Eye (tissue), 1 donor: ENCODE data around the gene RNF31.
"Not testable (repeated sequence)": the region's sequence is repeated elsewhere in the genome, so short reads cannot be mapped to it uniquely, and the experiment has no call there.

Experiments used
- DNase-seq: peaks from one replicate; pipeline ENCODE4 v3.0.0-alpha.2; 2015

RNF31 gene

GRCh38 chr14:24146978-24147760 is at the start of gene RNF31:
TSS of gene RNF31 (plus strand) at chr14:24147498. CDS start at chr14:24147699, 201 bp downstream.
- peak; percentile 99 for DNase-seq

GRCh38 chr14:24098229-24098926 is 48.9 kb upstream of the RNF31 start:
- no peak for DNase-seq

- DNase-seq: no peak
Observed at GRCh38 chr14:24098927-24099813, 48.1 kb upstream of the RNF31 start.

- DNase-seq: no peak
Observed at GRCh38 chr14:24100197-24100981, 46.9 kb upstream of the RNF31 start.

- no peak for DNase-seq
Observed at GRCh38 chr14:24100982-24101494, 46.3 kb upstream of the RNF31 start.

DNA sequence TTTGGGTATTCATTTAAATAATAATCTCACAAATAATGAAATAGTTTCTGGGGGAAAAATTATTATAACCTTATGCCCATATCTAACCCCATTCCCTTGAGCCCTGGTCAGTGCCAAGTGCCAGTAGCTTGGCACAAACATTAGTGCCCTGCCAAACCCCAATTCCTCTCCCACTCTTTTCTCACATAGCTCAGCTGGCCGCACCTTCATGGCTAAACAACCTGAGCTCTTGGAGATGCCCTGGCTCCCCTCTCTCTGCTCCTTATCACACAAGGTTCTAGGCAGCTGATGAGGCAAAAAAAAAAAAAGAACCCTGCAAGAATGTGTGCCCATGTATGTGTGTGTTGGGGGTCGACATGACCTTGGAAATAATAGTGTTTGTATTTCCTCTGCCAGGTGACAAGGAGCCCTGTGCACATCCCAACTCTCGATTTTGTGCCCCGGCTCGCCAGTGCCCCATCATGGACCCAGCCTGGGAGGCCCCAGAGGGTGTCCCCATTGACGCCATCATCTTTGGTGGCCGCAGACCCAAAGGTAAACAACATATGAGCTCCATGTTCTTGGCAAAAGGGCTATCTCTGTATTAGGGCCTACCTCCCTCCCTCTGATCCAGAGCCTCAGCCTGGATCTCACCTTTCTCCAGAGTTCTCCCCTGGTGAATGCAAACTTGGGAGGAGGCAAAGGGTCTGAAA is 44.8 kb upstream of the RNF31 start:
- no peak for DNase-seq

- no peak for DNase-seq
Observed at GRCh38 chr14:24103451-24103850, 43.8 kb upstream of the RNF31 start.

GRCh38 chr14:24105609-24106239 is 41.6 kb upstream of the RNF31 start:
- DNase-seq: not testable (repeated sequence)

GRCh38 chr14:24106672-24107271 is 40.5 kb upstream of the RNF31 start:
- no peak for DNase-seq

- DNase-seq: no peak
Observed at GRCh38 chr14:24108336-24108874, 38.9 kb upstream of the RNF31 start.

GRCh38 chr14:24110060-24110459 is 37.2 kb upstream of the RNF31 start:
- DNase-seq: no peak

DNA sequence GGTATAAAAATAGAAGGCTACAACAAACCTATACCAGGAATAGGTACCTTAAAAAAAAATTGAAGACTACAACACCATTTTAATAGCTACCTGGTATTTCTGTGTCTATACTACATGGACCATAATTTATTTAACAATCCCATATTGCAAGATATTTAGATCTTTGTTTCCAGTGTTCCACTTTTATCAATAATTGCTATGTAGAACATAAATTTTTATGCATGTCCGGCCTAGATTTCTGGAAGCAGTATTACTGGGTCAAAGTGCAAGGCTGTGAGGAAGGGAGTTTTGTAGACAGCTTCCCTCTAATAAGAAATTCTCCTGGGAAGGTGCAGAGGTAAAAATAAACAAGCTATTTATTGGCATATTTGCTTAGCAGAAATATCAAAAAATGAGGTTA is 36.8 kb upstream of the RNF31 start:
- no peak for DNase-seq

DNA sequence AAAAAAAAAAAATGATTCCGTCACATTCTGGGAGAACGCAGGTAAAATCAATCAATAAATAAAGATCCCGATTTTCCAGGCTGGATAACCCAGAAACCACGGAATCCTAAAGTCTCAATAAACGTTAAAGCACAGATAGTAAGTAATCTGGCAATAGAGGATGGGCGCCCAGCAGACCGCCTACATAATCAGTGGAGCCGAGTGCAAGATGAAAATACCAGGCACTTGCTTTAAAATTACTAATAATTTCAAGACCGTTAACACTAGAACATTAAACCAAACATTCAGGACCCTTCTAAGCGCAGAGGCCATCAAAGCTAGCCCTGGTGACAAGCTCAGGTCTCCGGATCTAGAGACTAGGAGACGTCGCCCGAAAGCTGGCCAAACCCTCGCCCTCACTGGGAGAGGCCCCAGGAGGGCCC is 33.9 kb upstream of the RNF31 start:
- no peak for DNase-seq

DNA sequence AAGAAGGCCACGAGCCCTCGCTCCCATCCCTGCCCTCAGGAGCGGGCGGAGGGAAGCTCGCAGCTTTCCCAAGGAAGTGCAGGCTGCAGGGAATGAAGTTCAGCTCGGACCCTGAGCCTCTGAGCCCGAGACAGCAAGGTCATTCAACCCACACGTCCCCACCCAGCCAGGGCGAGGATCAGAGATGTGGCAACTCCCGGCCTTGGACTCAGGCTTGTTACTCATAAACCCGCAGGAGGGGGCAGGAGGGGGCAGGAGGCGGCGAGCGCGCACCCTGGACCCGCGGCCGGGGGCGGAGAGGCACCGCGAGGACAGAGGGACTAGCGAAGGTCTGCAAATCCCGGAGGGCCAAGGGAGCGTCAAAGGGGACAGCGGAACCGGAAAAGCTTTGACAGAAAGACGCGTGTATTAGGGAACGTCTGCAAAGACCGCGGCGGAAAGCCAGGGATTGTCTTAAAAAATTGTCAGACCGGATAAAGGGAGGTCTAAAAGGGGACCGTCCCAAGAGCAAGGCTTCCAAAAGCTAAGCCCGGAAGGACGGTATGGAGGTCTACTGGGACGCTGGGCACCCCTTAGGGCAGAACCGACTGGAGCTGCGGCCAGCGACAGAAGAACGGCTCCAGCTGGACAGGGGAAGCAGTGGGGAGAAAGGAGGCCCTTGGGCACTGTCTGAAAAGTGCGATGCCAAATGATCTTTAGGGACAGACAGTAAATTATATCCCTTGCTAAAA is 33.3 kb upstream of the RNF31 start:
- peak; percentile 95 for DNase-seq

GRCh38 chr14:24114532-24115421 is 32.5 kb upstream of the RNF31 start, which contains the start of the genes DCAF11 and NRL:
TSS of gene DCAF11 (plus strand) at chr14:24114777. CDS start at chr14:24115595, 818 bp downstream.
TSS of gene NRL (minus strand) at chr14:24114949. CDS start at chr14:24082848, 32,101 bp downstream.
- DNase-seq: peak; percentile 100

- DNase-seq: no peak
Observed at GRCh38 chr14:24115422-24116127, 31.7 kb upstream of the RNF31 start.

DNA sequence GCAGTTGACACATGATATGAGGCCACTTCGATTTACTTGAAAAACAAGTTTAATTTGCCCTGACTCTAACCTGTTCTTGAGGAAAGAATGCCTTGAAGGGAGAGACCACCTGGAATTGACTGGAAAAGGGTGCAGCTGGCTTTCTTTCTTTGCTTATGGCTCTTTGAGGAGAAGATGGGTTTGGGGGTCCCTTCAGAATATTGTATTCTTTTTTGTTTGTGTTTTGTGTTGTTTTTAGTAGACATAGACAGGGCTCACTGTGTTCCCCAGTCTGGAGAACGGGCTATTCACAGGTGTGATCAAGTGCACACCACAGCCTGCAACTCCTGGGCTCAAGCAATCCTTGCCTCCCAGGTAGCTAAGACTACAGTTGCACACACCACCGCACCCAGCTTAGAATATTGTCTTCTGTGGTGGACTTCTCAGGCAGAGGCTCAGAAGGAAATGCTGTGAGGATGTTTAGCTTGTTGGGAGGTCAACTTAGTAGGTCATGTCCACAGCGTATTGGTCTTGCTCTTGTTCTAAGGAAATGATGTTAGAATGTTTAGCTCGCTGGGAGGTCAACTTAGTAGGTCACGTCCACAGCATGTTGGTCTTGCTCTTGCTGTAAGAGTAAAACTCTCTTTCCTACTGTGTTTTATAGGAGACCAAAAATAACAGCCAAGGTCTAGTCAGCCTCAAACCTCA is 31.0 kb upstream of the RNF31 start:
- DNase-seq: no peak
